ENCODE measurements around the gene TMPO. TPM values are rescaled to one million over a fixed set of nuclear protein-coding genes. Genes with fewer than 3 reads are reported as not detected.
A peak's percentile ranks its signal among the peaks of the same experiment; 100 is the strongest.

Gene TMPO
- total and polyA plus RNA-seq, 10 of the 15 experiments (the other 5 are each of a cell fraction or from before 2014, with no cell fraction given), result 79.8 to 246 (median 179) TPM

GRCh38 chr12:98490501-98491453 is 24.6 kb upstream of the TMPO start (continued):
- peak; percentile 55 for TF ChIP-seq SKIL (IDR thresholded peaks at IDR 0.05; ENCODE audit: low read depth, poor library complexity, severe bottlenecking)
- no peak for TF ChIP-seq ZNF207 (IDR thresholded peaks at IDR 0.05; ENCODE audit: borderline replicate concordance)
- TF ChIP-seq MLLT1 (IDR thresholded peaks at IDR 0.05), result no peak
- no peak for TF ChIP-seq ZNF592 (IDR thresholded peaks at IDR 0.05)
- 0 out of 2 replicates have a peak, but pooled peaks have one; percentile 58 for TF ChIP-seq PML (IDR thresholded peaks at IDR 0.05; ENCODE audit: low read length)
- no peak for TF ChIP-seq ZBTB40 (IDR thresholded peaks at IDR 0.05; ENCODE audit: borderline replicate concordance)
- TF ChIP-seq CTCF (IDR thresholded peaks at IDR 0.05 in 2 of 3, conservative IDR thresholded peaks at IDR 0.05 in 1 of 3; ENCODE audit: control insufficient read depth in 2 of 3, extremely low read depth in 1 of 3, insufficient read depth in 1 of 3, low read depth in 3 of 3, low read length in 3 of 3), result peak; percentile 82 to 89 (median 85)
- TF ChIP-seq RAD51 (IDR thresholded peaks at IDR 0.05), result no peak
- peak; percentile 62; the same call in 1 of the 2 replicates for TF ChIP-seq CBFB (IDR thresholded peaks at IDR 0.05; ENCODE audit: low read depth)

Measured in GM12878 (cell line).